Mucosa of descending colon (tissue), 3 donors: ENCODE data around the gene TNFRSF9. TPM values are rescaled to one million over a fixed set of nuclear protein-coding genes. Genes with fewer than 3 reads are reported as not detected.

Source experiments
- ATAC-seq: fragments of 200-7000 bp; cut with Tn5 transposase; one replicate; pipeline ENCODE4 v1.9.1; 2020; ENCODE audit warnings: mild to moderate bottlenecking, moderate library complexity
- DNase-seq, 3 donors: peaks; one replicate each; pipeline ENCODE4 v3.0.0-alpha.2; 2020
- H3K36me3 ChIP-seq: fragments of 200-600 bp; one replicate; pipeline ENCODE4 v1.8.0; 2021; ENCODE audit warnings: low read depth, mild to moderate bottlenecking
- H3K4me1 ChIP-seq: fragments of 200-600 bp; one replicate; pipeline ENCODE4 v1.8.0; 2021; ENCODE audit warnings: low read depth, mild to moderate bottlenecking
- H3K4me3 ChIP-seq: fragments of 200-600 bp; one replicate; pipeline ENCODE4 v1.8.0; 2021; ENCODE audit warnings: mild to moderate bottlenecking
- H3K9me3 ChIP-seq: fragments of 200-600 bp; one replicate; pipeline ENCODE4 v1.8.0; 2021; ENCODE audit warnings: mild to moderate bottlenecking
- intact Hi-C, 2 donors: fragments of 100-400 bp; cut with DNase I in 1 of 2; cut with micrococcal nuclease in 1 of 2; formaldehyde crosslinking; loops; one replicate each; pipeline versions ENCODE4 v1.11.0 to v1.11.1; 2022; cut with DNase I, micrococcal nuclease
- total RNA-seq, 3 donors: library from RNA; stranded (reverse); fragmentation: NEBNext Ultra II Directional in 2 of 3; extraction: Animal tissue kit (Norgen Biotek cat#: 25700) in 2 of 3; gene quantifications; one replicate each; pipeline versions ENCODE4 v1.2.1 to v1.2.4, GENCODE V29; 2021 to 2023
- TF ChIP-seq, protein P1 (sequence below): fragments of 200-600 bp; IDR thresholded peaks from one replicate; pipeline ENCODE4 v1.8.0; 2022; ENCODE audit warnings: antibody characterized with exemption, mild to moderate bottlenecking
- donor health status: DM: no; HTN: no; CAD: no; lungs with moderate emphysema.
- donor health status: DM: no; HTN: no; CAD: no.
- donor health status: DM: no; HTN: yes; CAD: no.

TNFRSF9 gene
- total RNA-seq, 3 donors from 2014 or later = 0.19 to 0.51 (median 0.35) TPM

DNA sequence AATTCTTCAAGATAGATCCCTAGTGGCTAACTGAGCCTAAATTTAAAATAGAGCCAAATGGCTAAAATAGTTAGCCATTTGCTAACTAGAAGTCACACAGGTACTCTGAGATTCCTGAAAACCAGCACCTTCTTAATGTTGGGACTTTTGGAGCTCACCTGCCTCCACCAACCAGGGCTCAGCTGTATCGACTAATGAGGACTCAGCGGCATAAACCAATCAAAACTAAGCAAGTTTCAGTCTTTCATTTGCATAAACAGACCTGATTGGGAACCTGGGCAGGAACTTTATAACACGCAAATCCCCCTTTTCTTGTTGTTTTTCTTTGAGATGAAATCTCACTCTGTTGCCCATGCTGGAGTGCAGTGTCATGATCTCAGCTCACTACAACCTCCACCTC, 28.5 kb downstream of the TNFRSF9 start:
- Histone ChIP-seq H3K9me3 (no peaks in the 10 kb centered on the region), H3K4me3 (no peak overlapping the region), H3K36me3 (no peaks in the 10 kb centered on the region), H3K4me1 (no peaks in the 10 kb centered on the region)
- intact Hi-C loops = no loop called here
- ATAC-seq (no peak), DNase-seq (no peak)
- TF ChIP-seq, protein P1, sequence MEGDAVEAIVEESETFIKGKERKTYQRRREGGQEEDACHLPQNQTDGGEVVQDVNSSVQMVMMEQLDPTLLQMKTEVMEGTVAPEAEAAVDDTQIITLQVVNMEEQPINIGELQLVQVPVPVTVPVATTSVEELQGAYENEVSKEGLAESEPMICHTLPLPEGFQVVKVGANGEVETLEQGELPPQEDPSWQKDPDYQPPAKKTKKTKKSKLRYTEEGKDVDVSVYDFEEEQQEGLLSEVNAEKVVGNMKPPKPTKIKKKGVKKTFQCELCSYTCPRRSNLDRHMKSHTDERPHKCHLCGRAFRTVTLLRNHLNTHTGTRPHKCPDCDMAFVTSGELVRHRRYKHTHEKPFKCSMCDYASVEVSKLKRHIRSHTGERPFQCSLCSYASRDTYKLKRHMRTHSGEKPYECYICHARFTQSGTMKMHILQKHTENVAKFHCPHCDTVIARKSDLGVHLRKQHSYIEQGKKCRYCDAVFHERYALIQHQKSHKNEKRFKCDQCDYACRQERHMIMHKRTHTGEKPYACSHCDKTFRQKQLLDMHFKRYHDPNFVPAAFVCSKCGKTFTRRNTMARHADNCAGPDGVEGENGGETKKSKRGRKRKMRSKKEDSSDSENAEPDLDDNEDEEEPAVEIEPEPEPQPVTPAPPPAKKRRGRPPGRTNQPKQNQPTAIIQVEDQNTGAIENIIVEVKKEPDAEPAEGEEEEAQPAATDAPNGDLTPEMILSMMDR = no peak

DNA sequence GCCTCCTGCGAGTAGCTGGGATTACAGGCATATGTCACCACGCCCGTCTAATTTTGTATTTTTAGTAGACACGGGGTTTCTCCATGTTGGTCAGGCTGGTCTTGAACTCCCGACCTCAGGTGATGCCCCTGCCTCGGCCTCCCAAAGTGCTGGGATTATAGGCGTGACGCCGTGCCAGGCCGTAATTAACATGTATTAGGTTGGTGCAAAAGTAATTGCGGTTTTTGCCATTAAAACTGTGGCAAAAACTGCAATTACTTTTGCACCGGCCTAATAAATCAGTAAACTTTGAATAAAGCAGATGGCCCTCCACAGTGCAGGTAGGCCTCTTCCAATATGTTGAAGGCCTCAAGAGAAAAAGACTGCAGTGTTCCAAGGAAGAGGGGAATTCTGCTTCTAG, 35.4 kb downstream of the TNFRSF9 start:
- no peak for DNase-seq
- Histone ChIP-seq H3K4me1 (no peaks in the 10 kb centered on the region), H3K9me3 (no peaks in the 10 kb centered on the region), H3K36me3 (no peaks in the 10 kb centered on the region), H3K4me3 (no peak overlapping the region)
- TF ChIP-seq, protein P1 = no peak
- no peak for ATAC-seq
- intact Hi-C loops = loop anchor here in 1 of 2 donors (10.0 kb wide), 1 partner anchor 240 kb away; no protein-coding TSS in a partner anchor

DNA sequence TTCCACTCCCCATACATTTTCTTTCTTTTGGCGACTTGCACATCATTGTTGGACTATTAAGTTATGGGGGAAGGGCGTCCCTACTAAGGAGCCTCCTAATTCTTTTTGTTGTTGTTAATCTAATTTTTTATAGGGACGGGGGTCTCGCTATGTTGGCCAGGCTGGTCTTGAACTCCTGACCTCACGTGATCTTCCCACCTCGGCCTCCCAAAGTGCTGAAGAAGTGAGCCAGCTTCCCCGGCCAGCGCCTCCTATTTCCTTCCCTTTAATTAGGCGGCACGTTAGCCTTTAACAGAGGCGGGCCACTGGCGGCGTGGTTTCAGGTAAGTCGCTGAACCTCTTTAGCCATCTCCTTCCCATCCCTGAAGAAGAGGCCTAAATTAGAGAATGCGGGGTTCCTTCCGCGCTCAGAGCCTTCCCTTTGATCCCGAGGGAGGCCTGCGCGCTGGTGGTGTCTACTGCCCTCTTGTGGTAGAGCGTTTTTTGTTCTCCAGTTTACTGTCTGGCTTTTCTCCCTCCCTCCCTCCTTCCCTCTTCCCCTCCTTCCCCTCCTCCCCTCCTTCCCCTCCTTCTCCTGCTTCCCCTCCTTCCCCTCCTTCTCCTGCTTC, 38.1 kb downstream of the TNFRSF9 start:
- no peaks in the 10 kb centered on the region for H3K4me1 ChIP-seq
- no peak overlapping the region for H3K4me3 ChIP-seq
- peak in 2 of 3 donors; percentile 60 to 82 for DNase-seq
- no peaks in the 10 kb centered on the region for H3K36me3 ChIP-seq
- intact Hi-C loops = loop anchor here in 1 of 2 donors (10.0 kb wide), 1 partner anchor 238 kb away; no protein-coding TSS in a partner anchor
- H3K9me3 ChIP-seq = no peaks in the 10 kb centered on the region
- TF ChIP-seq, protein P1 = peak; percentile 14
- ATAC-seq = peak; percentile 96

DNA sequence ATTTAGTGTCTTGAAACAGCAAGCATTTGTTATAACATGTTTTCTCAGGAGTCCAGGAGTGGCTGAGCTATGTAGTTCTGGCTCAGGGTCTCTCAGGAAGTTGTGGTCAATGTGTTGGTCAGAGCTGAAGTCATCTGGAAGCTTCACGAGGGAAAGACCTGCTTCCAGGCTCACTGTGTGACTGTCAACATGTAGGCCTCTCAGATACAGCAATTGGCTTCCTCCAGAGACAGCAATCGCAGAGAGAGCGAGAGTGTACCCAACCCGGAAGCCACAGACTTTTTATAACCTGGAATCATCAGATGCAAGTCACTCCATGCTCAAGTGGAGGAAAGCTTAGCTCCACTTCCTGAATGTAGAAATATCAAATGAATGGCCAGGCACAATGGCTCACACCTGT, 40.9 kb downstream of the TNFRSF9 start:
- Histone ChIP-seq H3K4me1 (no peaks in the 10 kb centered on the region), H3K9me3 (no peaks in the 10 kb centered on the region), H3K4me3 (no peak overlapping the region), H3K36me3 (no peaks in the 10 kb centered on the region)
- ATAC-seq (peak; percentile 70), DNase-seq (no peak)
- intact Hi-C loops = loop anchor here in 1 of 2 donors (10.0 kb wide), 1 partner anchor 235 kb away; no protein-coding TSS in a partner anchor
- TF ChIP-seq, protein P1 = no peak

DNA sequence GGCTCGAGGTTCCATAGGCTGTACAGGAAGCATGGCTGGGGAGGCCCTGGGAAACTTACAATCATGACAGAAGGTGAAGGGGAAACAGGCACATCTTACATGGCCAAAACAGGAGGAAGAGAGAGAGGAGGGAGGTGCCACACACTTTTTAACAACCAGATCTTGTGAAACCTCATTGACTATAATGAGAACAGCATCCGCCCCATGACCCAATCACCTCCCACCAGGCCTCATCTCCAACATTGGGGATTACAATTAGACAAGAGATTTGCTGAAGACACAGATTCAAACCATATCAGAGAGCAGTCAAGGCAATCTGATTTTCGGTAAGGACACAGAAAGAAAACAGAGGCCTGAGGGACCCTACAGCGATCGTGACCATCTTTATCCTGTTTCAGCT, 41.7 kb downstream of the TNFRSF9 start:
- intact Hi-C loops = no loop called here
- ATAC-seq = no peak

More for the DNA sequence above, 41.7 kb downstream of the TNFRSF9 start:
- H3K9me3 ChIP-seq = no peaks in the 10 kb centered on the region
- DNase-seq = no peak
- TF ChIP-seq, protein P1 = no peak
- no peaks in the 10 kb centered on the region for H3K36me3 ChIP-seq
- no peak overlapping the region for H3K4me3 ChIP-seq
- no peaks in the 10 kb centered on the region for H3K4me1 ChIP-seq
